Kasumi-1 (cell line): Measurements from ENCODE around the gene HPSE2.

Experiments used
- DNase-seq, 2 experiments: peaks; one replicate each; lab custom pipeline; 2025; lab: John Stamatoyannopoulos, UW

HPSE2 gene

DNA sequence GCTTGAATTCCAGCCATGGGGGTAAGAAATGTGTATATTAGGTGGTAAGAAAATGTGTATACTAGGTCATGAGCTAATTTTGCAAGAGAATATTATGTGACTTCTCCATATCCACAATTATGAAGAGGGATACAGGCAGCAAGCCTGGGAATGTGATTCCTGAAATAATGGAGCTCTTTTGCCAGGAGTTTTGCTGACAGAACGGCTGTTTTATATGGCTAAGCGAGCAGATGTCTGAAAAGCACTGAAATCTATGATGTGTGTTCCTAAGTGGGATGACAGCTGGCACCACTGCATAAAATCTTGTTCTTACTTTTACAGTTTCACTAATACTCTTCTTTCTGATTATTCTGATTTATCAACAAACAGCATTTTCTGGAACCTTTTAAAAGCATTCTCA is 402.9 kb downstream of the HPSE2 start:
- DNase-seq: no peak

GRCh38 chr10:98832196-98832595 is 403.5 kb downstream of the HPSE2 start:
- DNase-seq: no peak

DNA sequence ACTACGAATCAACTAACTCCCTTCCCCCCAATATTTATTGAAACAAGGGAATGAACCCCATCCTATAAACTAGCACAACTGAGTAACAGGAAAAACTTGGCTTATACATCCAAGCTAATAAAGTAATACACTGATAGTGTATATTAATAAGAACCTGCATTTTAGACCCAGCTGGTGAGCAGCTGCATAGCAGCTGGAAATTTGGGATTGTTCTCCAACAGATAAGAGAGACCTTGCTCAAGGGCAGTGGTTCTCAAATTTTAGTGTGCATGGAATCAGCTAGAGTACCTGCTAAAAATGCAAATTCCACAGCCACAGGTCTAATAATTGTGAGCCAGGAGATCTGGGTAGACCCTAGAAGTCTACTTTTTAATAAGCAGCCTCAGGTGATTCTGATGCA is 404.3 kb downstream of the HPSE2 start:
- no peak for DNase-seq

DNA sequence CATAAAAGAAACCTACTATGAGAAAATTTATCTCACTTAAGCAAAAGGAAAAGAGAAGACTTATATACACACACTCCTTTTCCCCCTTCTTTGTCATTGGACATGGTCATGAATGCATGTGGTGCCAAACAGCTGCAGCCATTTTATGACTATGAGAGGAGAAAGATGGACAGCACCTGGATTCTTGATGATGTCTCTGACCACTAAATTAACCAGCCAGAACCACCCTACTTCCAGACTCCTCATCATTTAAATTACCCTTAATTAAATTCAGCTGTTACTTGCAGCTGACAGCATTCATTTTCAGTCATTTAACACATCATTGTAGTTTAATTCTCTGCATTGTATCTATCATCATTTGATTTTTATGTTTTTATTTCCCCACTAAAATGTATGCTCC is 409.9 kb downstream of the HPSE2 start:
- no peak for DNase-seq

DNA sequence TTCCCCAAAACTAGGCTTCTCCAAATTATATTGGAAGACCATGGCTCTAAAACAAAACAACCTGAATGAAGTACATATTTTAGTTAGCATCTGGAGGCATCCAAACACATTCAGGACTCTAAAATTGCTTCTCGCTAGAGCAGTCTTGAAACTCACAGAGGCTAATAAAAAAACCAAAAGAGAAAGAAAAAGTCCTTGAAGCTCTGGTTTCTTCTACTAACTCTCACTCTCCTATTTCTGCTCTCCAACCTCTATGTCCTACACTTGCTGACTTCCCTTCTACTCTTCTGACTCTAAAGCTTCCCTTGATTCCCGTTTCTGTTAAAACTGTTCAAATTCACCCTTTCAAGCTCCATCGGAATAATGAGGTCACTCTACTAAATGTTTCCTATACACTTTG is 418.3 kb downstream of the HPSE2 start:
- DNase-seq: no peak

- DNase-seq: no peak
Measured at GRCh38 chr10:98815039-98815885, 420.4 kb downstream of the HPSE2 start.

GRCh38 chr10:98814470-98814869 is 421.2 kb downstream of the HPSE2 start:
- no peak for DNase-seq

DNA sequence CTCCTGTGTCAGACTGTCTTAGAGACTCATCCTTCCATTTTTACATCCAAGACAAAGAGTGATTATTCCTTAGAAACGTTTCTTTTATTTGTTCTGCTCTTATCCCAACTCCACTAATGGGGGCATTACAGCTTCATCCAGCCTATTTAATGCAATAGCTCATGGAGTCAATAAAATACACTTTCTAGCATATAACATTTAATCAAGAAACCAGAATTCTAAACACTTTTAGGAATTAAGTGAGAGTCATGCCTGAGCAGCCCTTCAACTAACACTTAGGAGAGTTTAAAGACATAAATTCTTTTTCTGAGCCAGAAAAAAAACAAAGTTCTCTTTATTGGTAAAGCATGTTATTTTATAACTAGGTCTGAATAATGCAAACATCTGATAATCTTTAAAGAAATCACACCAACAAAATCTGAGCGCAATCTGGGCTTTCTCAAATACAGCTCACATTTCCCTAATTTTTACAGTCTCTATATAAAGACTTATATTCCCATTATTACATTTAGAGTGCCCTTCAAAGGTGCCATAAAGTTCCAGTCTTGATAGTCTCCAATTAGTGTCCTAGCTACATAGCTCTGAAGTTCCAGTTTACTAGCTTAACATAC is 427.3 kb downstream of the HPSE2 start:
- DNase-seq: no peak

GRCh38 chr10:98800263-98800662 is 435.4 kb downstream of the HPSE2 start:
- no peak for DNase-seq

DNA sequence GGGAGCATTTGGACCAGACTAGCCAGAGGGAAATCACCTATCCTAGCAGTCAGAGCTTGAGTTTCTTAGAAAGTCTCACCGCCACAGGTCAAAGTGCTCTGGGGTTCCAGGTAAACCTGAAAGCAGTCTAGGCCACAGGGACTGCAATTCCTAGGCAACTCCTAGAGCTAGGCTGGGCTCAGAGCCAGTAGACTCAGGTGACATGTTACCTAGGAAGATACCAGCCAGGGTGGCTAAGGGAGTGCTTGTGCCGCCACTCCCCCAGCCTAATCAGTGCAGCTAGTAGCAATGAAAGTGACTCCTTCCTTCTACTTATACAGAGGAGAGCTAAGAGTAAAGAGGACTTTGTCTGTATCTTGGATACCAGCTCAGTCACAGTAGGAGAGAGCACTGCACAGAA is 440.2 kb downstream of the HPSE2 start:
- DNase-seq: no peak

DNA sequence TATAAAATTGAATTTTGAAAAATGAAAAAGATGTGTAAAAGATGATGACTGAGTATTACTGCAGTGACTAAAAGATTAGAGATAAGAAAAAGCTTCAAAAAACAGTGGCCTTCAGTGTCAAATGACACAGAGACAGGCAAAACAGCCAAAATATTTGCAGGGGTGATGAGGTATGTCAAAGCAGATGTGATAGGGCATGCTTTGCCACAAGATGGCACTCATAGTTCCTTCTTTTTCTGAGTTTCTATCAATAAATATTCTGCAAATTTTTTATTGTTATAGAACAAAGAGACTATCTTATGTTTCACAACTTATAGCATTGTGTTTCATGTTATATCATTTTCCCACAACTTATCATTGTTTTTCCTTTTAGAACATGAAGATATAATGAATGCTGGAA is 444.8 kb downstream of the HPSE2 start:
- peak; percentile 8 to 40 for DNase-seq

DNA sequence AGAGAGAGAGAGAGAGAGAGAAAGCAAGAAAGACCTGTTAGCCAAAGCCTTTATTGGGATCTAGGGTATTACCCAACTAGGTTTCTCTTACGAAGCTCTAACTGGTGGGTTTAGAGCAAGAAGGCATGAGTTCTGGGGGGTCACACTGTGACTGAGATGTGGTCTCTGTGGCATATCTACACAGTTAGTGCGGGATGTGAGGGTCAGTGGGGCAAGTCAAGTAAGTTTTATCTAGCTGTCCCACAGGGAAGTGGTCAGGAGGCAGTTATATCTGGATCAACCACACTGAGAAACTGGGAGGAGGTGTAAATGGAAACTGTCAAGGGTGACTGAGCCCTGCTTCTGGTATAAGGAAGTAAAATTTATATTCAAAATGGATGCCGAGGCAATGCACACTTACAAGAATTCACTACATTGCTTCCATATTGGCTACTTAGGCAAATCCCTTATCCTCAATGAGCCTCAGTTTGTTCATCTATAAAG is 457.3 kb downstream of the HPSE2 start:
- no peak for DNase-seq

- no peak for DNase-seq
Measured at GRCh38 chr10:98758463-98758862, 477.2 kb downstream of the HPSE2 start.

DNA sequence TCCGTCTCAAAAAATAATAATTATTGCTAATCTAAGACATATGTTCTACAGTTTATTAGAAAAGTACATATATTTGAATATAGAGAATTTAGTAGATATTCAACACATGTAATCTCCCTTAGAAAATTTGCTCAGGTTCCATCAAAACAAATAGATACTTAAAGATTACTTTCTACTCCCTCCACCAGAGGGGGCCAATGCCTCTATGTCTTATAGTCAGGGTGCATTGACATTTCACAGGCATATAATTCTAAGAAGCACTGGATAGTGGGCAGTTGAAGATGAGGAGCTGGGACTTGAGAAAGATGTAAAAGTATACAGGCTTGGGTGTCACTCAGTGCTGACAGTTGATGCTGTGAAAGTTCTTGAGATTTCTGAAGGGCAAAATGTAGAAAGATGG is 487.4 kb downstream of the HPSE2 start:
- DNase-seq: peak; percentile 45 to 57

DNA sequence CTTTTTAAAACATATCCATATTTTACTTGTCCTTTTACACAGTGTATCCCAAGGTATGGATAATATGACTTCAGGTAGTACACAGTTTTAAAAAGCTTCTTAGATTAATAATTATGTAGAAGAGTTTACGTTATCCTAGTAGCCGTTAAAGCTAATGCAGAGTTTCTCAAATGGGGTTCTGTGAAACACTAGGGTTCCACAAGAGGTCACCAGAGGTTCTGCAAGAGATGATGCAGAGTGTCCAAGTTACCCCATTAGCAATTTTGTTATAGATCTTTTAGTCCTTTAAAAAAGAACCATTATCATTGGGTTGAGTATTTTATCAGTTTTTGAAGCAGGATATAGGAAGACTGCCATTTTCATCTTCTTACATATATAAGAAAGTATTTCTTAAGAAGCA is 490.0 kb downstream of the HPSE2 start:
- DNase-seq: peak; percentile 28 to 30

GRCh38 chr10:98720551-98720950 is 515.1 kb downstream of the HPSE2 start:
- DNase-seq: no peak

DNA sequence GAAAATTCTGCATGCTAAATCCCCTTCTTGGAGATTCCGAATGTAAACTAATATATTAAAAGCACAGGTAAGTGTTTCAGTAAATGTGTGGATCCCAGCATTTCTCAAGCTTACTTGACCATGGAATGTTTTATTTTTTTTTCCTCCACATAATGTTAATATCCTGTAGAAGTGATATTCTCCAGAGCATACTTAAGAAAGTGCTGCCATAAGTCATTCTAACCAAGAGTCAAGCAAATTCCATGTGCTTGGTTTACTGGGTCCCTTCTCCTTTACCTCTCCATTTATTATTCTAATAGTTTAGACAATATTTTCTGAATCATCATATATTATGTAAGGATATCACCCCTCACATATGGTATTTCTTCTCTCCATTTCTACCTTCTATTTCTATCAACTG is 522.1 kb downstream of the HPSE2 start:
- no peak for DNase-seq

DNA sequence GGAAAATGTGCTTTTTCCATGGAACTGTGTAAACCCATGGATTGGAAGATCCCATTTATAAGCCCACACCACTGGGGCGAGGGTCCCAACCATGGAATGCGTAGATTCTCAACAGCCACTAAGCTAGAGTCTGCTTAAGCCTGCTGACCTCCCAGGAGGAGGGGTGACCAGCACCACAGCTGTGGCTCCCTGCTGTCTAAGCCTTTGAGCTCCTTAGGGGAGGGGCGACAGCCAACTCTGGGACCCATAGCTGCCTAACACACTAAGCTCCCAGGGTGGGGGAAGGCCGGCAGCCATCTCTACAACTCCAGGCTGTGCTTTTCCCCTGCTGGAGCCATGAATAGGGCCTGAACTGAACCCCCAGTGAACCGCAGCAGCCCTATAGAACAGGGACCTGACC is 539.1 kb downstream of the HPSE2 start:
- DNase-seq: no peak

GRCh38 chr10:98694883-98695282 is 540.8 kb downstream of the HPSE2 start:
- DNase-seq: no peak

DNA sequence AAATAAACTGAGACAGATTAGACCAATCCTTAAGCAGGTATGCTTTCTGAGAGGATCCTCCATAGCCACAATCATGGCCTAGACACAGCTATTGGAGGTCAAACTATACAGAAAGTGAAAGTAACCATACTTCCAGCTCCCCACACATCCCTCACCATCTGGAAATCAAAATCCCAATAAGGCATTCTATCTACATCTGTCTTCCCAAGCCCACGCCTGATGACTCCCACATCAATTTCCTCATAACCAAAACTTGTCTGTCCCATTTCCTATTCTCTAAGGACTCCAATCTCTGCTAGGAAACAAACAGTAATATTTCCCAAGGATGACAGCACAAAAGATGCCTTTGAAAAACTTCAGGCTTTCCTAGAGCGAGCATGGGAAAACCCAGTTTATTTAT is 541.6 kb downstream of the HPSE2 start:
- no peak for DNase-seq

DNA sequence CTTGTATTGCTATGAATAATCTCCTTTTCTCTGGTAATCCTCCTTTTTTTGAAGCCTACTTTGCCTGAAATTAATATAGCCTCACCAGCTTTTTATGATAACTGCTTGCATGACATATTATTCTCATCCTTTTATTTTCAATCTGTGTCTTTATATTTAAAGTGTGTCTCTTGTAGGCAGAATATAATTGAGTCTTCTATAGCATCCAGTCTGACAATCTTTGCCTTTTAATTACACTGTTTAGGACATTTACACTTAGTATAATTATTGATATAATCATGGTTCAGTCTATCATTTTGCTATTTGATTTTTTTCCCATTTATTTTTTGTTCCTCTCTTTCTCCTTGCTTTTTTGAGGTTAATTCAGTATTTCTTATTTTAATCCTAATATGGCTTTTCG is 548.0 kb downstream of the HPSE2 start:
- DNase-seq: no peak

GRCh38 chr10:98684019-98684899 is 551.4 kb downstream of the HPSE2 start:
- DNase-seq: no peak

- DNase-seq: no peak
Measured at GRCh38 chr10:98676895-98677294, 558.8 kb downstream of the HPSE2 start.
